DND-41 (cell line): ENCODE results near the gene ADD2.

ENCODE experiments used
- ATAC-seq: fragments of 200-7000 bp; cut with Tn5 transposase; 3 replicates; pipeline ENCODE4 v1.9.1; 2021; ENCODE audit warnings: low read depth; ENCODE audit not compliant: insufficient read depth
- DNase-seq: peaks from one replicate; pipeline ENCODE4 v3.0.0-alpha.2; 2020
- H2AFZ ChIP-seq: 2 replicates; pipeline ENCODE4 v1.6.0; 2012; ENCODE audit warnings: low read depth, low read length
- H3K27ac ChIP-seq: 2 replicates; pipeline ENCODE4 v1.5.1; 2012; ENCODE audit warnings: low read length, inconsistent platforms
- H3K27me3 ChIP-seq: fragments of 200-600 bp; sonication (generic); 2 replicates; pipeline ENCODE4 v1.6.0; 2012; ENCODE audit warnings: low read length, mild to moderate bottlenecking, inconsistent platforms; ENCODE audit not compliant: insufficient read depth, poor library complexity
- H3K36me3 ChIP-seq: 2 replicates; pipeline ENCODE4 v1.5.1; 2012; ENCODE audit warnings: low read length, inconsistent platforms; ENCODE audit not compliant: insufficient read depth
- H3K4me1 ChIP-seq: 2 replicates; pipeline ENCODE4 v1.5.1; 2012; ENCODE audit warnings: mild to moderate bottlenecking, low read length; ENCODE audit not compliant: insufficient read depth
- H3K4me2 ChIP-seq: 2 replicates; pipeline ENCODE4 v1.6.0; 2012; ENCODE audit warnings: mild to moderate bottlenecking, moderate library complexity, low read length, inconsistent platforms; ENCODE audit not compliant: insufficient read depth
- H3K4me3 ChIP-seq, 2 experiments: fragments of 200-600 bp in 1 of 2; shearing (Covaris generic) in 1 of 2; 2 replicates each; pipeline ENCODE4 v1.5.1; 2012 to 2016; ENCODE audit warnings: inconsistent platforms in 2 of 2, low read length in 2 of 2, mild to moderate bottlenecking in 2 of 2, low read depth in 1 of 2, moderate library complexity in 1 of 2
- H3K79me2 ChIP-seq: 2 replicates; pipeline ENCODE4 v1.6.0; 2012; ENCODE audit warnings: low read length, inconsistent platforms; ENCODE audit not compliant: insufficient read depth
- H3K9ac ChIP-seq: 2 replicates; pipeline ENCODE4 v1.6.0; 2012; ENCODE audit warnings: low read depth, mild to moderate bottlenecking, inconsistent platforms, low read length, moderate library complexity
- H3K9me3 ChIP-seq: 2 replicates; pipeline ENCODE4 v1.5.1; 2012; ENCODE audit warnings: low read length, moderate library complexity, mild to moderate bottlenecking, inconsistent platforms; ENCODE audit not compliant: insufficient read depth, severe bottlenecking
- H4K20me1 ChIP-seq: 2 replicates; pipeline ENCODE4 v1.6.0; 2012; ENCODE audit warnings: low read length; ENCODE audit not compliant: insufficient read depth
- CTCF ChIP-seq: IDR thresholded peaks from 2 replicates; pipeline ENCODE4 v1.5.1; 2012; ENCODE audit warnings: borderline replicate concordance, low read length, moderate library complexity, mild to moderate bottlenecking; ENCODE audit not compliant: poor library complexity, severe bottlenecking; ENCODE audit errors: extremely low read depth
- EZH2 ChIP-seq: IDR thresholded peaks from 3 replicates; pipeline ENCODE4 v1.6.1; 2012; ENCODE audit warnings: borderline replicate concordance, low read depth, mild to moderate bottlenecking, moderate library complexity, low read length, inconsistent platforms; ENCODE audit not compliant: severe bottlenecking

The ADD2 gene

DNA sequence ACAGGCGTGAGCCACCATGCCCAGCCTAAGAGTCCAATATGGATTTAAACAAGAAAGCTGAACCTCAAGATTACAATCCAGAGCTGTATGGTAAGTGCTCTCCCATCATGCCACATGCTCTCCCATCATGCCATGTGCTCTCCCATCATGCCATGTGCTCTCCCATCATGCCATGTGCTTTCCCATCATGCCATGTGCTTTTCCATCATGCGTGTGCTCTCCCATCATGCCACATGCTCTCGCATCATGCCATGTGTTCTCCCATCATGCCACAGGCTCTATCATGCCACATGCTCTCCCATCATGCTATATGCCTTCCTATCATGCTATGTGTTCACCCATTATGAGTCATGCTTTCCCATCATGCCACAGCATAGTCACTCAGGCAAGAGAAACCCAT, 20.7 kb downstream of the ADD2 start:
- H3K79me2 ChIP-seq, result no peaks in the 10 kb centered on the region
- no peak overlapping the region for H3K27ac ChIP-seq
- no peak overlapping the region for H3K4me2 ChIP-seq
- H3K9me3 ChIP-seq, result no peaks in the 10 kb centered on the region
- H3K9ac ChIP-seq, result no peak overlapping the region
- H4K20me1 ChIP-seq, result no peaks in the 10 kb centered on the region
- TF ChIP-seq CTCF (no peak), EZH2 (no peak)
- DNase-seq, result no peak
- H2AFZ ChIP-seq, result no peak overlapping the region
- peaks cover 15% of the 10 kb centered on the region for H3K27me3 ChIP-seq
- no peaks in the 10 kb centered on the region for H3K4me1 ChIP-seq
- ATAC-seq, result no peak
- H3K4me3 ChIP-seq, result no peak overlapping the region
- no peaks in the 10 kb centered on the region for H3K36me3 ChIP-seq

DNA sequence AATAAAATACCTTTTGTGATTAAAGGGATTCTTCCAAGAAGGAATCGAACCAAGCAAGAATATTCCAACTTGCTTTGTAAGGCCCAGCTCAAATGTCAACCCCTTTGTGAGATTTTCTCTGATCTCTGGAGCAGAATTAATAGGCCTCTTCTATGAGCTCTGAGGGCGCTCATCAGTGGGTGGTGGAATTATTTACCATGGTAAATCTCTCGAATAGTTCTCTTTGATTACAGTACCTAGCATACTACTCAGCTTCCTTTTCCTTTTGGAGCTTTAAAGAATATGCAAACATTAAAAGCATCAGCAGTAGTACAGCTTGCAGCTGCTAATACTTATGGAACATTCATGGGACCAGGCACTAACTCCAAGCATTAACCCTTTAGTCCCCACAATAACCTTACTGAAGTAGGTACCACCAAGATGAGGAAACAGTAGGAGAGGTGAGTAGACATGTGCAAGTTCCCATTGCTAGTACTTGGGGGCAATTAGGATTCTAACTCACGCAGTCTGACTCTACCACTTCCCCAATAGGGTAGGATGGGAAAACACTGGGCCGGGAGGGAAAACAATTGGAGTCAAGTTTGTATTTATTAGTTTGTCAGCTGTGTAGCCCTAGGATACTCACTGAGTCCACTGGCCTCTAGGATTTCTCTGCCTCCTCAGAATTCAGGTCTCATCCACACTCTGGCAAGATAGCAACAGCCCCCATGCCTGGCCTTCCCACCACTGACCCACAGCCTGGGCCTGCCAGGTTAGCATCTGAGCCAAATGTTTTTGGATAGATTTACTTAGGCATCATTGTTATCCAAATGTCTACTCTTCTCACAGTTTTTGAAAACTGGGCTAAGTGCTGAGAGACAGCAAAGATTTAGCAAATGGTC, 21.7 kb downstream of the ADD2 start:
- H4K20me1 ChIP-seq, result no peaks in the 10 kb centered on the region

GRCh38 chr2:70745276-70745825, 22.6 kb downstream of the ADD2 start:
- no peaks in the 10 kb centered on the region for H4K20me1 ChIP-seq
- H3K9me3 ChIP-seq, result no peaks in the 10 kb centered on the region
- no peaks in the 10 kb centered on the region for H3K4me1 ChIP-seq
- no peak overlapping the region for H3K4me3 ChIP-seq
- no peak overlapping the region for H3K9ac ChIP-seq
- H3K27me3 ChIP-seq, result peaks cover 16% of the 10 kb centered on the region
- H2AFZ ChIP-seq, result no peak overlapping the region
- no peak for ATAC-seq
- DNase-seq, result no peak
- H3K4me2 ChIP-seq, result no peak overlapping the region
- TF ChIP-seq EZH2 (no peak), CTCF (no peak)
- H3K79me2 ChIP-seq, result no peaks in the 10 kb centered on the region
- H3K36me3 ChIP-seq, result no peaks in the 10 kb centered on the region
- no peak overlapping the region for H3K27ac ChIP-seq

More for the DNA sequence above, 21.7 kb downstream of the ADD2 start:
- Histone ChIP-seq H3K36me3 (no peaks in the 10 kb centered on the region), H3K4me2 (no peak overlapping the region), H2AFZ (no peak overlapping the region), H3K79me2 (no peaks in the 10 kb centered on the region), H3K4me3 (no peak overlapping the region), H3K27ac (no peak overlapping the region), H3K9me3 (no peaks in the 10 kb centered on the region), H3K4me1 (no peaks in the 10 kb centered on the region), H3K27me3 (peaks cover 14% of the 10 kb centered on the region), H3K9ac (no peak overlapping the region)
- DNase-seq, result no peak
- ATAC-seq, result no peak
- TF ChIP-seq CTCF (no peak), EZH2 (no peak)
